K562 treated with DMSO at 1 percent for 24 hours (cell line): ENCODE data around the gene TXNDC8. TPM values are rescaled to one million over a fixed set of nuclear protein-coding genes. Genes with fewer than 3 reads are reported as not detected.

Experiments used
- total RNA-seq: library from RNA; unstranded; fragments of 300-600 nt; gene quantifications from 2 replicates; pipeline ENCODE4 v1.2.3, GENCODE V29; 2022; ENCODE audit warnings: low read depth; ENCODE audit not compliant: insufficient read depth

The TXNDC8 gene
- not detected in 2 replicates for total RNA-seq

GRCh38 chr9:110337727-110338126 lies at the start of gene TXNDC8:
TSS of gene TXNDC8 (minus strand) at chr9:110337863.

GRCh38 chr9:110256380-110257096 lies 81.1 kb downstream of the TXNDC8 start, which contains the start of gene TXN:
TSS of gene TXN (minus strand) at chr9:110256507. CDS start at chr9:110256435, 72 bp downstream.

Other genes with a start within 250 kb of the TXNDC8 start
- gene C9orf152, start 129.7 kb downstream of the TXNDC8 start, total RNA-seq: not detected in 2 replicates
- gene TXN, start 81.4 kb downstream of the TXNDC8 start, total RNA-seq: 212 and 231 TPM in 2 replicates
- 0.51 TPM in 2 replicates for gene SVEP1, start 241.9 kb upstream of the TXNDC8 start, total RNA-seq